Suppressor macrophage treated with lipopolysaccharide for 1 hour (primary cell): ENCODE data around the gene CCDC188.

Experiments
- DNase-seq, 3 donors: peaks; one replicate each; pipeline ENCODE4 v3.0.0-alpha.2; 2020 to 2022

CCDC188 gene

DNA sequence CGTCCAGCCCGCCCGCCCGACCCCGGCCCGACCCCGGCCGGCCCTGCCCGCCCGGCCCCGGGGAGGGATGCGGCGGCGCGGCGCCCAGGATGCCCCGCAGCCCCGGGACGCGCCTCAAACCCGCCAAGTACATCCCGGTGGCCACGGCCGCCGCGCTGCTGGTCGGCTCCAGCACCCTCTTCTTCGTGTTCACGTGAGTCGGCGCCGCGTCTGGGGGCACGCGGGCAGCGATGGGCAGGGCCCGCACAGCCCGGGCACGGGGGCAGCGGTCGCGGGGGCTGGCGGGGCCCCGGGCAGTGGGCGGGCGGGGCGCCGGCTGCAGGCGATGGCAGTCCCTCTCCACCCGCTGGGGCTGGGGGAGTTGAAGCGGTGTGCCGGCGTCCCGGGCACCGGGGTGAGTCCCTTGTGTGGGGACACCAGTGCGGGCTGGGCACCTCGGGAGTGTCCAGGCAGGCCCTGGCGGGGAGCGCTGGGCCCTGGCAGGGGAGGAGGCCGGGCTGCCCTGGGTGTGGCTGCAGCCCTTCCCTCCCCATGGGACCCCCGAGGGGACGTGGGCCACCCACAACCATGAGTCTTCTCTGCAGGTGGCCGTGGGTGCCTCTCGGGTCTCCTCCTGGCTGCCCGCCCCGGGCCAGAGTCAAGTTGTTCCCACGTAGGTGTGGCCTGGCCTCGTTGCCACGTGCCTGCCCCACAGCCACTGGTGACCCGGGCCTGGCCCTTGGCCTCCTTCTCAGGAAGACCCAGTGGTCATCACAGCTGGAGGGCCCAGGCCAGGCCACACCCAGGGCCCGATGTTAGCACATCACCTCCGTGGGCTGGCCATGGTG lies 18.8 kb downstream of the CCDC188 start:
- DNase-seq, result peak; percentile 47 to 72 (median 58)

DNA sequence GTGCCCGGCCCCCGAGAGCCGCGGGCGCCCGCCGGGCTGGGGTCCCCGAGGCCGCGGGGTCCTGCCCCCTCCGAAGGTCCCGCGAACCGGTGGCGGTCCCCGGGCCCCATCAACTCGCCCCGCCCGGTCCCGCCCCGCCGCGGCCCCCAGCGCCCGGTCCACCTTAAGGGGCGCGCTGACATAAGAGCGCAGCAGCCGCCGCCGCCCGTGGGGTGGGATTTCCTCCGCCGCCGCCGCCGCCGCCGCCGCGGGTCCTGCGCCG lies 19.3 kb downstream of the CCDC188 start, which contains the start of gene ZDHHC8:
ZDHHC8 (plus strand) TSS at position 208 of the 262 bp plus-strand sequence. CDS start 144 bp downstream, outside the sequence.
- DNase-seq, result peak in 2 of 3 donors; percentile 51 to 69

DNA sequence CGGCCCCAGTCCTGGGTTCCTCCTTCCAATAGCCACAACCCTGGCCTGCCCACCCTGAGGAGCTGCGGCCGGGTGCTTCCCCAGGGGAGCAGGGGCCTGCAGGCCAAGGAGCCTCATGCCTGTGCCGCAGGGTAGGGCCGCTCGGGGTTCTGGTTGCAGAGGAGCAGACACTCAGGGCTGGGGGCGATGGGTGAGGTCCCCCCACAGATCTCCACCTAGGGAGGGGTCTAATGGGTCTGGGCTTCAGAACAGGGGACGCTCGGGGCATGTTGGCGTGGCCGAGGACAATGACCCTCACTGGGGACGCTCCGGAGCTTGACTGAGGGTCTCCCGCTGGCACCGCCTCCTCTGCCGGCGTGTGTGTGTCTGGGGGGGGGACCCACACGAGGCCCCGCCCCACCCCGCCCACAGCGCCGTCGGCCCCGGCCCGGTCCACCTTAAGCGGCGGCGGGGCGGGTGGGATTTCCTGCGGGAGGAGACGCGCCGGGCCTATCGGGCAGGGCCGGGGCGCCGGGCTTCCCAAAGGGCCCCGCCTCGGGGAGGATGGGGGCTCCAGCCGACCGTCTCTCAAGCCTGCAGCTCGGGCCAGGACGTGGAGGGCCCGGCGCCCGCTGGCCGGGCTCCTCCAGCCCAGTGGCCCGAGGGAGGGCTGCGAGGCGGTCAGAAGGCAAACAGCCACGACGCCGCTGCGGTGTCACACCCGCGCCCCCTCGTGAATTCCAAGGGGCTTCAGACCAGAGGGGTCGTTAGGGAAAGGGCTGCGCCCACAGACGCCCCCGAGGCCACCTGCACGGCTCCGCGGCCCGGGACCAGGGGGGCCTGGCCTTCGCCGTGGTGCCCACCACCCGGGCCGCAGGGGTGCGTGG lies 19.9 kb downstream of the CCDC188 start:
- peak; percentile 74 to 93 (median 82) for DNase-seq

DNA sequence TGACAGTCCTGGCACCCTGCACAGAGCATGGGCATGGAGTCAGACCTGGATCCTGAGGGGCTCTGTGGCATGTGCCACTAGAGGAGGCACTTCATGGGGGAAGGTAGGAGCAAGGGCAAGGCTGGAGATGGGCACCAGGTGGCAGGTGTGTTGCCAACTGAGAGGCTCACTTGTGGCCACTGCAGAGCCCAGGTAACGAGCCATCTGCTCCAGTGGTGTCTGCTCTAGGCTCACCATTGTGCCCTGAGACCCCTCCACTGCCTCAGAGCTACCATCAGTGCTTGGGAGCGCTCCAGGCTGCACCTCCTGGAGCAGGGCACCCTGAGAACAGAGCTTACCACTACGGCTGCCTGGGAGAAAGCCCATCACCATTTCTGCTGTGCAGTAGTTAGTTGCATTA lies 20.5 kb downstream of the CCDC188 start:
- DNase-seq, result no peak

DNA sequence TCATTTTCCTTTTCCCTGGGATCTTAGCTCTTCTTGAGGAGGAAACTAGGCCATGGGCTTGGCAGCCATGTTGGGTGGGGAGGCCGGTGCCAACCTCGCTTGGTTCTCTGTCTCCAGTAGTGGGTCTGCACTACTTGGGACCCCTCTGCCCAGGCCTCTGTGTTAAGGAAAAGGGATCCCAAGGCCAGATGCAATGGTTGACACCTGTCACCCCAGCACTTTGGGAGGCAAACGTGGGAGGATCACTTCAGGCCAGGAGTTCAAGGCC lies 21.2 kb downstream of the CCDC188 start:
- DNase-seq, result no peak

DNA sequence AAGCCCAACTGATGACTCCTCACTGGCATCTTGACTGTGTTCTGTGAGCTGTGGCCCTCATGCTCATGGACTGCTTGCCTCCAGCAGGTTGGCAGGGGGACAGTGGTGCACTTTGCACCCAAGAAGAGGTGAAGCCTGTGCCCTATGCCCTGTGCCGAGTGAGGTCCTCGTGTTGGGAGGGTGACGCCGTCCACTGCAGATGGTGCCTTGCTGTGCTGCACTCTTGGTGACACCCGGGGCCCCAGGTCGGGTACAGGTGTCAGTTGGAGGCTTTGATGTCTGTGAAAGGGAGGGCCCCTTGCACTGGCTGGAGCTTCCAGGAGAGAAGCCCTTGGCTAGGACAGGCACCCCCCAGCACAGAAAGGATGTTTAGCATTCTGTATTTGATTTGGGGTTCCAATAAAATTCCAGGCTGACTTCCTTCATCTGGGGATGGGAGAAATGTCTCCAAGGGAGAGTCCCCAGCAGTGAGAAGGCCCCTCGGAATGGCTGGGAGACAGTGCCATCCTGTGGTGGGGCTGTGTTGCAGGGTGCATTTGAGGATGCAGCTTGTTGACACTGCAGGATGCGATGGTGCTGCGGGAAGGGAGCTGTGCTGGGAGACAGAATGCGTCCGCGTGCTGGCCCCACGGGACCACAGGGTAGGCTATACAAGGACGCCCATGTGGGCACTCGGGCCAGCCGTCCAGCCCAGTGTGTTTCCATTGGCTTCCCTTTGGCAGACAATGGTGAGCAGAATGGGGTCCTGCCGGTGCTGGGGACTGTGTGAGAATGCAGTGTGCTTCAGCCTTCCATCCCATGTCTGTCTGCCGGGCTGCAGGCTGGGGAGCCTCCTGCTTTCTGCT lies 21.7 kb downstream of the CCDC188 start:
- peak; percentile 40 to 58 (median 50) for DNase-seq

DNA sequence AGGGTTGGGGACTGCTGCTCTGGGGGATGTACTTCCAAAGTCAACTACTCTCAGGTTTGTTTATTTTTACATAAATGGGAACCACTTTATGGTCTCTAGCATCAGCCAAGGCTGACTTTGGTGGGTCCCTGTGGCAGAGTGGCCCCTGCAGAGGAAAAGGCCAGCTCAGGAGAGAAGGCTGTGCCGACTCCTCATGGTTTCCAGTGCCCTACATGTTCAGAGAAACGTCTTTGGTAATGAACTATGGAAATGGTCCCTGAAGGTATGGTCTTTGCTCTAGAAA lies 22.3 kb downstream of the CCDC188 start:
- DNase-seq, result no peak

DNA sequence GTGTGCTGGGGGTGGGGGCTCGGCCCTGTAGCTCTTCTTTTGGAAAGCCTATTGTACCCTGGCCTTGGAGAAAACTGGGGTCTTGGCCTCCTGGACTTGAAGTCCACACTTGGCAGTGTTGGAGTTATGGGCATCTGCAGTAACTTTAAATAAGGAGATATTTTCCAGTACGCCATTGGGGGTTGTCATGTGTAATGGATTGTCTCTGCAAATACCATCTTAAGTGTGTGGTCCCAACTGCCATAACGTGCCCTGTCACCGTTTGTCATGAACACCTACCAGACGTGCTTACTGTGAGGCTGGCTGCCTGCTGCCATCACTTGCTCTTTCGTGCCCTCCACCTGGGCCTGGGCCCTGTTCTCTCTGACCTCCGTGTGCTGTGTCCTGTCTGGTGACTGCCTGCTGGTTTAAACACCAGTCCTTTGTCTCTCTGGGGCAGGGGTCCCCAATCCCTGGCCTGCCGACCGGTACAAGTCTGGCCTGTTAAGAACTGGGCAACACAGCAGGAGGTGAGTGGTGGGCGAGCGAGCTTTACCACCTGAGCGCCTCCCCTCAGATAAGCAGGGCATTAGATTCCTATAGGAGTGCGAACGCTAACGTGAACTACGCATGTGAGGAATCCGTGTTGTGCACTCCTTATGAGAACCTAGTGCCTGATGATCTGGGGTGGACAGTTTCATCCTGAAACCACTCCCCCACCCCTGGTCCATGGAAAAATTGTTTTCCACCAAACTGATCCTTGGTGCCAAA lies 22.8 kb downstream of the CCDC188 start:
- no peak for DNase-seq

DNA sequence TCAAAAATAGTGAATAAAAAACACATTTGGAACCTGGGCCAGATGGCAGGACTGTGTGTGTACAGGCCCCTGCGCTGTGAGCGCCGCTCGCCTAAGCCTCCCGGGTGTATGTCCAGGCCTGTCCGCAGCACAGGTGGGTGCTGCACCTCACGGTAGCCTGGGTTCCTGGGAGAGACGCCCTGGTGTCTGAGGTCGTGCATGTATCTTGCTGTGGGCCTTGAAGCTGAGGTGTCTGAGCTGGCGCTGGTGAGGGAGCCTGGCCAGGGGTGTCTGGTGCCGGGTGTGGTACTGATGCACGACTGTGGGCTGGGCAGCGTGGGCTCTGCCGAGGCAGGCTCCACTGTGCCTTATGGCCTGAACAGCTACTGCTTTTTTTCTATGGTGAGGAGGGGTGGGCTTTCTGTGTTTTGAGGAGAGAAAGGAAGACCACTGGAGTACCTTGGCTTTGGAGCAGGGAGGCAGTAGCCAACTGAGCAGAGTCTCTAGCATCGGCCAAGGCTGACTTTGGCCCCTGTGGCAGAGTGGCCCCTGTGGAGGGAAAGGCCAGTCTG lies 23.5 kb downstream of the CCDC188 start:
- DNase-seq, result no peak

DNA sequence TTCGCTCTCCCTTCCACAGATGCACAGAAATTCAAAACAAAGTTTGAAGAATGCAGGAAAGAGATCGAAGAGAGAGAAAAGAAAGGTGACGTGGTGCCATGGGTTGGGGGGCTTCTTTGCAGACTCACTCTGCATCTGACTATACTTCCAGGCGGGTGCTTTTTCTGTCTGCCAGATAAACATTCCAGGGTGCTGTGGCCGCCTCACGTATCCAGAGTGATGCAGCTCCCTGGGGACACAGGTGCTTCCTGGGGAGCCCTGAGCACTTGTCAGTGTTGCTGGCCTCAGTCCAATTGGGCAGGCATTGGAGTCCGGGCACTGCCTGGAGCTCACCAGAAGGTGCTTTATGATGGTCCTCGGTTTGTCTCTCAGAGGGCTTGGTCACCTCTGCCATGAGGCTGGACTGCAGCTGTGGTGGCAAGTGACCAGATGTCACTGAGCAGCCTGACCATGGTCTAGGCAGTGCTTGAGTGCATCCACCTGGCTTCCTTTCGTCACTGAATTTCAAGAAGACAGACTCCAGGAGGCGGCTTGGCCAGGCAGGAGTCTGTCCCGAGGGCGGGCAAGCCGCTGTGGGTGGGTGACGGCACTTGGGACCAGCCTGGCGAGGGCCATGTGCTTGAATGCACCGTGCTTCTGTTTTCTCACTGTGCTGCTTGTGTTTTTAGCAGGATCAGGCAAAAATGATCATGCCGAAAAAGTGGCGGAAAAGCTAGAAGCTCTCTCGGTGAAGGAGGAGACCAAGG lies 24.4 kb downstream of the CCDC188 start:
- no peak for DNase-seq

DNA sequence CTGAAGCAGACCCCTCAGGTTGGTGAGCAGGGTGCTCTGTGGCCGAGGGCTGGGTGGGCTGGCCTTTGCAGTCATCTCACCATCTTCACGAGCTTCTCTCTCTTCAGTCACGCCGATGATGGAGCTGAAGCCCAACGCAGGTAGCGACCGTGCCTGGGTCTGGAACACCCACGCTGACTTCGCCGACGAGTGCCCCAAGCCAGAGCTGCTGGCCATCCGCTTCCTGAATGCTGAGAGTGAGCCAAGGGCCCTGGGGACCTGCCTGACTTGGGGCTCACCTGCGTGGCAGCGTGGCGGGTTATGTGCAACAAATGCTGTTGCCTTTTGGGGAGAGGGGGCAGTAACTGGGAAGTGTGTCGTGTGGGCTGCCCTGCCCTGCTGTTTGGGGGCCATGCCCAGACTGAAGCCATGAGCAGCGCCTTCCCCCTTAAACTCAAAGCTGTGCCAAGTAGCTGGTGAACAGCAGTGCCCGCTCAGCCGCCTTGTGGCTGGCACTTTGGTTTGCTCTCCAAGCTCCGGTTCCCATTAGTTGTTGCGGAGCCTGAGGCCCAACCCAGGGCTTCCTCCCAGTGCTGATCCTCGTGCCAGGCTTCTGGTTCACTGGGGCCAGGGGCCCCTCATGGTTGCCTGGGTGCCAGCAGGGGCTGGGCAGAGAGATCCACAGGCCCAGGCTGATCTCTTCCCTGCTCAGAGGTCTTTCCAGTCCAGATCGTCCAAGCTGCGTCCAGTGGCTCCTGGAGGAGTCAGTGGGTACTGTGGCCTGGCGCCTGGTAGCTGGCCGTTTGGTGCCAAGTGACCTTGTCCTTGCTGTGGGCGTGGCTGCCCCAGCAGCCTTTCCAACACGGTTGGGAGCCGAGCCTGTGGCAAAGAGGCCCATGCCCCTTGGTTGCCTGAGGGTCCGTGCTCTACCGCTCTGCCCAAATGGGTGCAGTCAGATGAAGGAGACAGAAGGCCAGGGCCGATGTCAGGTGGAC lies 25.4 kb downstream of the CCDC188 start:
- DNase-seq, result no peak

DNA sequence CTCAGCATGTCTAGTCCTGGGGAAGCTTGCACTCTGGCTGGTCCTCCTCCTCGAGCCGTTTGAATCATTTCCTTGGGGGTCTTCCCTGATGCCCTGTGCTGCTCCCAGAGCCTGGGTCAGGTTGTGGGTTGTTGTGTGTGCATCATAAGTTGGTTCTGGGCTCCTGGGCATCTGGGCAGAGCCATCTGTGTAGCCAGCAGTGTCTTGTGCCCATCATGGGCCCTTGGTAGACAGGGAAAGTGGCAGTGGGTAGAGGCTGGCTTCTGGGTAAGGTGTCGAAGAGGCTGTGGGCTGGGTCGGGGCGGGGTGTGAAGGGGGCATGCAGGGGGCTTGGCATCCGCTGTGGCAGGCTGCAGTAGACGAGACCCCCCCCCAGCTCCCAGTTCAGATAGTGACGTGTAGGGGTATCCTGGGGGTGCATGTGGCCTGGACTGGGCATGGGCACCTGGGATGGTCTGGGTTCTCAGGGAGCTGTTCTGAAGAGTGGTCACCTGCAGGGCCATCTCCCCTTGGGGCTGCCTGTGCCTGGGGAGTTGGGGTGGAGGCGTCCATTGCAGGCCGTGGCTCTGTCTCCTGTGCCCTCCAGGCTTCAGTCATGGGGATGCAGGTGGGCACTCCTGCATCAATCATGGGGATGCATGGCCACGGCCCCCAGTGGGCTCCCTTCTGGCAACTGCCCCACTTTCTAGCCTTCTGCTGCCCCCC lies 26.6 kb downstream of the CCDC188 start:
- DNase-seq, result no peak

DNA sequence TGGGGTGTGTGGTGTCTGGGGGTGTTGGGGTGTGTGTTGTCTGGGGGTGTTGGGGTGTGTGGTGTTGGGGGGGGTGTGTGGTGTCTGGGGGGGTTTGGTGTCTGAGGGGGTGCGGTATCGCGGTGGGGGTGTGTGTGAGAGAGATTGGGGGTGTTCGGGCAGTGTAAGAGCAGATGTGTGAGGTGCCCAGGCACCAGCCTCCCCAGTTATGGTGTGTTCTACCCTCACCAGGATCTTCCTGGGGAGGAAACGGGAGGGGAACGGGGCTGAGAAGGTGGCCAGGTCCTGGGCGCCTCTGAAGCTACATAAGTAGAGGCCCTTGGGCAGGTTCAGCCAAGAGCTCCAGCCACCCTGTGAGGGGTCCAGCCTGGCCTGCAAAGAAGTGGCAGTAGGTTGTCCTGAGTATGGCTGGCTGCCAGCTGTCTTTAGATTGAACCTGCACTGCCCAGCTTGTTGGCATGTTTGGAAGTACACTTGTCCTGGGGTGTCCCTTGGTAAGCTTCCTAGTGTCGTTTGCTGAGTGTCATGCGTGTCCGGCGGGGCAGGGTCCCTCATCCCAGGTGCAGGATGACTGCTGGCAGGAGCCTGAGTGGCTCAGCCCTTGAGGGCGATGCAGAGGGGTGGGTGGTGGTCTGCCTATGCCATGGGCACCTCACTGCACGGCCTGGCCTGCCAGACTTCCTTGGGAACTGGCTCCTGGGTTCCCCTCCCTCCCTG lies 27.3 kb downstream of the CCDC188 start:
- no peak for DNase-seq

DNA sequence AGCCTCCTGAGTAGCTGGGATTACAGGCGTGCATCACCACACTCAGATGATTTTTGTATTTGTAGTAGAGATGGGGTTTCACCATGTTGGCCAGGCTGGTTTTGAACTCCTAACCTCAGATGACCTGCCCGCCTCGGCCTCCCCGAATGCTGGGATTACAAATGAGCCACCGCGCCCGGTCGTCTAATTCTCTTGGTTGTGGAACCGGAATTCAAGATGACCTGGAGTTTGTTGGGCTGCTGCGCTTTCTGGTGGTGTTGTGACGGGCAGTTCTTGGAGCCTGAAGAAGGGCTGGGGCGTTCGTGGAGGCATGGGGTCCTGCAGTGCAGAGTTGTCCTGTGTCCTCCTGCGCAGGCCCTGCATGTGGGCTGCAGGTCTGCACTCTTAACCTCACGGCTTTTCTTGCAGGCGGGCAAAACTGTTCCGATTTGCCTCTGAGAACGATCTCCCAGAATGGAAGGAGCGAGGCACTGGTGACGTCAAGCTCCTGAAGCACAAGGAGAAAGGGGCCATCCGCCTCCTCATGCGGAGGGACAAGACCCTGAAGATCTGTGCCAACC lies 28.9 kb downstream of the CCDC188 start:
- DNase-seq, result no peak

DNA sequence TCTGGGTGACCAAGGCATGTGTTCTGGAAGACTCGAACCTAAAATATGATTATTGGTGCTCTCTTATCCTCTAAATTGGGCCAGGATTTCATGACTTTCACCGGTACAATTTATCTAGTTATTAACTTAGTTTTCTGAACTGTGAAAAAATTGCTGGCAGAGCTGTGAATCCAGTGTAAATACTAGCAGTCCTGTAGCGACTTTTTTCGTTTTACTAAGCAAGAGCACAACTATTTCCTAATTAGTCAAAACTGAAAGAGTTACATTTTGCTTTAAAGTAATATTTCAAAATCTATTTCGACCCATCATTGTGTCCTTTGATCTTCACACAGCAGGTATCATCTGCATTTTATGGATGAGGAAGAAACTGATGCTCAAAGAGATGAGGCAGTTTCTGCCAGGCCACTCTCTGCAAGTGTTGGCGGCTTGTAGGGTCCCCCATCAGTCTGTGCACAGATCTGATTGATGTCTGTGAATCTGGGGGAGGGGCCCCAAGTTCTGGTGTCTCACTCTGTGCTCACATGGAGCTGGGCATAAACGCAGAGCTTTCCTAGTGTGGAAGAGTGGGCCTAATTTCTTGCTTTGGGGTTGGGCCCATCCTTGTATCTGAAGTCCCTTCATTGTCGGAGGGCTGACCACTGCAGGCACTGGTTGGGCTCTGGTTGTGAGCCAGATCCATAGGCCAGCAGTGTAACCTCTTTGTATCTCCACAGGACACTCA lies 32.4 kb downstream of the CCDC188 start:
- DNase-seq, result no peak

DNA sequence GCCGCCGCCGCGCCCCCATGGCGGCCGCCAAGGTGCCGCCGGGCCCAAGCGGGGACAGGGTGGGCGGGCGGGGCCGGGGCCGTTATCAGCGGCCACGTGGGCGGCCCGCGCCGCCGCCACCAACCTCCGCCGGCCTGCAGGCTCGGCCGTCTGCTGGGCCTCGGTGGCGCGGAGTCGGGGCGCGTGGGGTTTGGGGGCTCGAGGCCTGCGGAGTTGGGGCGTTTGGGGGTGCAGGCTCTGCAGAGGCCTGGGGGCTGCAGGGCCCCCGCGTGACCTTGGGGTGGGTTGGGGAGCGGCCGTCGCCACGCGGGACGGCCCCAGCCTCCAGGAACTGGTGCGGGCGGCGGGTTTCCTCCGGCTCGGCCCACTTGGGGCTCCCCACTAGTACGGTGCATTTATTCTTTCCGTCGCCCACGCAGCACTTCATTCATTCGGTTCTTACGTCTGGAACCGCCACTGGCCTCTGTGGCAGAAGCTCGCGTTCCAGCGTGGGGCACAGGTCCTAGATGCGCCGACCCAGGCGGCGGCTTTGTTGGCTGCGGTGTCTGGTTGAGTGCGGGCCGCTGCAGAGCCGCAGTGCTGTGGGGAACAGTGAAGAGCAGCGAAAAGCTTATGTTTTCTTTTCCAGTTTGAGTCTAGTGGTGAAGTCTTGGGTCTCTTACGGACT lies 33.1 kb downstream of the CCDC188 start:
- DNase-seq, result peak; percentile 75 to 82 (median 79)

DNA sequence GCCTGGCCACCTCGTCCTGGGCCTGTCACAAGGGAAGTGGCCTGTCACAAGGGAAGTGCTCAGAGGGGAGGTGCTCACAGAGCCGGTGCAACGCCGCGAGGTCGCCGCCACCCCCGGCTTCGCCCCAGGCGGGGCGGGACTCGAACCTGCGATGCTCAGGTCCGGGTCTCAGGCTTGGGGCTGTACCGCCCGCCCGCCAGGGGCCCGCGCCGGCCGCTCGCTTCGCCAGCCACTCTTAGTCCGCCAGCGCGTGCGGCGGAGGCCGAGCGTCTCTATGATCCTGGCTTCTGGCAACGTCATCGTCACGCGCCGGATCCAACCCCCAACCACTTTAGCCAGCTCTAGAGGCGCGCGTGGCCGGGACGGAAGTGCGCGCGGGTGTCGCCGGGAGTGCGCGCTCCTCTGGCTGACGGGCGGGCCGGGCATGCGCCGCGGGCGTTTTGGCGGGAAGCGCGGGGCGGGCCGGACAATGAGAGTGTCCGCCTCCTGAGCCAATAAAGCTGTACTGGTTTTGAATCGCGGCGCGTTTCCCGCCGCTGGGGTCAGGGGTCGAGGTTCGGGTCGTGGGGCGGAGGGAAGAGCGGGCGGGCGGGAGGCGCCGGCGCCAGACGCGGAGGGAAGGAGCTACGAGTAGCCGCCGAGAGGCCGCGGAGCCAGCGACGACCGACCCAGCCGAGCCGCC lies 33.8 kb downstream of the CCDC188 start, which contains the start of gene TRMT2A:
TRMT2A (minus strand) TSS at position 276 of the 682 bp plus-strand sequence. CDS start 320 bp downstream, outside the sequence.
- peak; percentile 99 to 100 (median 99) for DNase-seq
